Gastrocnemius medialis (tissue), 4 donors: ENCODE results near the gene ZNF423.

ENCODE experiments used
- POLR2A ChIP-seq, 2 donors: fragments of 450-650 bp; IDR thresholded peaks; one replicate each; pipeline ENCODE4 v1.6.1; 2017; ENCODE audit warnings: antibody characterized with exemption in 2 of 2, mild to moderate bottlenecking in 2 of 2, moderate library complexity in 2 of 2
- TF ChIP-seq, protein P1 (sequence below), 5 experiments: fragments of 450-650 bp in 3 of 5; fragments of 200-600 bp in 2 of 5; sonication (generic) in 2 of 5; IDR thresholded peaks in 4 of 5; conservative IDR thresholded peaks in 1 of 5; 1 replicate in 4 of 5; 2 replicates in 1 of 5; pipeline ENCODE4 v1.5.1; 2016 to 2019; ENCODE audit warnings: antibody characterized with exemption in 5 of 5, mild to moderate bottlenecking in 3 of 5, moderate library complexity in 3 of 5

DNA sequence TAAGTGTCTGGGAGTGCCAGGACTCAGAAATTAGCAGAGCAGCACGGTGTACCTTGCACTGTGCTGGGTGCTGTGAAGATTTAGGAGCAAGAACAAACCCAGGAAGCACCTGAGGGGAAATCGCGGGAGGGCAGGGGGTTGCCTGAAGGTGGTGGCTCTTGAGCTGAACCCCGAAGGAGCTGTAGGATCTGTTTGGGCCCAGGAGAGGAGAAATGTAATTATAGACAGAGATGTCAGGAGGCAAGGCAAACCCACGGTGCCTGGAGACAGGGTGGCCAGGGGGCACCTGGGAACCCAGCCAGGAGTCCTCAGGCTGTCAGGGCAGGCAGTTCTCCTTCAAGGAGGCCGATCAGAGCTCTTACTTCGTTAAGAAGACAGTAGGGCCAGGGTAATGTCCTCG, 373.2 kb downstream of the ZNF423 start:
- TF ChIP-seq, protein P1, sequence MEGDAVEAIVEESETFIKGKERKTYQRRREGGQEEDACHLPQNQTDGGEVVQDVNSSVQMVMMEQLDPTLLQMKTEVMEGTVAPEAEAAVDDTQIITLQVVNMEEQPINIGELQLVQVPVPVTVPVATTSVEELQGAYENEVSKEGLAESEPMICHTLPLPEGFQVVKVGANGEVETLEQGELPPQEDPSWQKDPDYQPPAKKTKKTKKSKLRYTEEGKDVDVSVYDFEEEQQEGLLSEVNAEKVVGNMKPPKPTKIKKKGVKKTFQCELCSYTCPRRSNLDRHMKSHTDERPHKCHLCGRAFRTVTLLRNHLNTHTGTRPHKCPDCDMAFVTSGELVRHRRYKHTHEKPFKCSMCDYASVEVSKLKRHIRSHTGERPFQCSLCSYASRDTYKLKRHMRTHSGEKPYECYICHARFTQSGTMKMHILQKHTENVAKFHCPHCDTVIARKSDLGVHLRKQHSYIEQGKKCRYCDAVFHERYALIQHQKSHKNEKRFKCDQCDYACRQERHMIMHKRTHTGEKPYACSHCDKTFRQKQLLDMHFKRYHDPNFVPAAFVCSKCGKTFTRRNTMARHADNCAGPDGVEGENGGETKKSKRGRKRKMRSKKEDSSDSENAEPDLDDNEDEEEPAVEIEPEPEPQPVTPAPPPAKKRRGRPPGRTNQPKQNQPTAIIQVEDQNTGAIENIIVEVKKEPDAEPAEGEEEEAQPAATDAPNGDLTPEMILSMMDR (IDR thresholded peaks at IDR 0.05 in 4 of 5, conservative IDR thresholded peaks at IDR 0.05 in 1 of 5) = no peak
- TF ChIP-seq POLR2A (IDR thresholded peaks at IDR 0.05) = no peak
